HepG2 (cell line): ENCODE results near the gene XPO5. TPM values are rescaled to one million over a fixed set of nuclear protein-coding genes. Genes with fewer than 3 reads are reported as not detected.

Experiments used
- ATAC-seq: fragments of 200-7000 bp; cut with Tn5 transposase; 3 replicates; pipeline ENCODE4 v1.9.1; 2020; ENCODE audit warnings: mild to moderate bottlenecking, moderate library complexity
- BruUV-seq: library from RNA; stranded (reverse); fragments of 400-500 nt; replicated peaks from 2 replicates; lab custom pipeline; 2021; lab: Mats Ljungman, UMichigan
- CTCF ChIA-PET: fragments of 300-600 bp; formaldehyde crosslinking; extraction: SDS; loops from one replicate; lab custom pipeline; 2021; ENCODE audit warnings: low total read pairs, inconsistent platforms, low intra/inter-chr PET ratio; lab: Yijun Ruan, JAX
- POLR2A ChIA-PET: fragments of 350-600 bp; sonication (Branson Sonifier 250); formaldehyde crosslinking; loops from one replicate; lab custom pipeline; 2020; ENCODE audit warnings: antibody characterized with exemption, inconsistent platforms; lab: Yijun Ruan, JAX
- DNase-seq: peaks from one replicate; pipeline ENCODE4 v3.0.0-alpha.2; 2015; ENCODE audit warnings: low spot score
- FAIRE-seq: peaks from 3 replicates; lab custom pipeline; 2011; peaks lifted over from hg19 to GRCh38; lab: Jason Lieb, UNC
- H2AFZ ChIP-seq: one replicate; pipeline ENCODE4 v1.6.1; 2011; ENCODE audit warnings: low read length, inconsistent platforms
- H3K27ac ChIP-seq: fragments of 300-600 bp; 3 replicates; pipeline ENCODE4 v1.8.0; 2011; ENCODE audit warnings: mixed run types, mild to moderate bottlenecking, mixed read lengths, low read length, inconsistent platforms; ENCODE audit not compliant: insufficient read depth; ENCODE audit errors: extremely low read length
- H3K27me3 ChIP-seq, 2 experiments: fragments of 200-600 bp in 1 of 2; 2 replicates in 1 of 2; 3 replicates in 1 of 2; pipeline versions ENCODE4 v1.6.0 to v1.8.0; 2011; ENCODE audit warnings: low read length in 2 of 2, mild to moderate bottlenecking in 2 of 2, moderate library complexity in 2 of 2, inconsistent platforms in 1 of 2; ENCODE audit not compliant: insufficient read depth in 2 of 2, control insufficient read depth in 1 of 2
- H3K36me3 ChIP-seq, 2 experiments: fragments of 200-600 bp in 1 of 2; replicated peaks in 1 of 2; 2 replicates in 1 of 2; 3 replicates in 1 of 2; pipeline versions ENCODE4 v1.5.1 to v1.8.0; 2011; ENCODE audit warnings: low read length in 2 of 2, inconsistent platforms in 1 of 2; ENCODE audit not compliant: insufficient read depth in 2 of 2, control insufficient read depth in 1 of 2
- H3K4me1 ChIP-seq: 2 replicates; pipeline ENCODE4 v1.5.1; 2012; ENCODE audit warnings: low read length, inconsistent platforms; ENCODE audit not compliant: insufficient read depth
- H3K4me2 ChIP-seq: 2 replicates; pipeline ENCODE4 v1.6.0; 2011; ENCODE audit warnings: low read depth, low read length, inconsistent platforms
- H3K4me3 ChIP-seq, 3 experiments: fragments of 200-600 bp in 1 of 3; sonication (generic), shearing (Covaris generic) in 1 of 3; replicated peaks in 1 of 3; 2 replicates each; pipeline ENCODE4 v1.5.1; 2011 to 2016; ENCODE audit warnings: low read length in 3 of 3, inconsistent platforms in 2 of 3, low read depth in 2 of 3, mild to moderate bottlenecking in 2 of 3, control low read depth in 1 of 3, mixed read lengths in 1 of 3; ENCODE audit not compliant: insufficient read depth in 1 of 3
- H3K79me2 ChIP-seq: one replicate; pipeline ENCODE4 v1.6.1; 2011; ENCODE audit warnings: low read length, inconsistent platforms; ENCODE audit not compliant: insufficient read depth
- H3K9ac ChIP-seq: 2 replicates; pipeline ENCODE4 v1.6.0; 2011; ENCODE audit warnings: mild to moderate bottlenecking, low read depth, low read length, inconsistent platforms; ENCODE audit not compliant: insufficient read depth
- H3K9me3 ChIP-seq: 2 replicates; pipeline ENCODE4 v1.5.1; 2012; ENCODE audit warnings: mild to moderate bottlenecking, low read length
- H4K20me1 ChIP-seq: 2 replicates; pipeline ENCODE4 v1.6.0; 2011; ENCODE audit warnings: inconsistent platforms, mild to moderate bottlenecking, low read length, moderate library complexity; ENCODE audit not compliant: insufficient read depth
- CCDC6 ChIP-seq: sonication (generic); formaldehyde crosslinking; IDR thresholded peaks from 2 replicates; pipeline ENCODE4 v1.8.1; 2022; ENCODE audit warnings: mild to moderate bottlenecking, missing genetic modification reagents, moderate library complexity
- CEBPG ChIP-seq: IDR thresholded peaks from 2 replicates; pipeline ENCODE4 v1.6.1; 2016
- HNF4G ChIP-seq, 2 experiments: sonication (generic) in 1 of 2; formaldehyde crosslinking in 1 of 2; IDR thresholded peaks; 2 replicates each; pipeline versions ENCODE4 v1.4.0 to v1.6.1; 2011 to 2020; ENCODE audit warnings: borderline replicate concordance in 2 of 2, low read depth in 2 of 2, mild to moderate bottlenecking in 2 of 2, low read length in 1 of 2, missing genetic modification reagents in 1 of 2, moderate library complexity in 1 of 2
- KLF9 ChIP-seq: IDR thresholded peaks from 2 replicates; pipeline ENCODE4 v1.6.1; 2016; ENCODE audit warnings: low read depth
- NFE2L2 ChIP-seq: fragments of 150-350 bp; IDR thresholded peaks from 2 replicates; pipeline ENCODE4 v1.6.1; 2014; ENCODE audit warnings: low read length
- PAX8 ChIP-seq: sonication (generic); formaldehyde crosslinking; IDR thresholded peaks from 2 replicates; pipeline ENCODE4 v1.8.0; 2022; ENCODE audit warnings: mild to moderate bottlenecking, missing genetic modification reagents, borderline replicate concordance
- PHF5A ChIP-seq: IDR thresholded peaks from one replicate; pipeline ENCODE4 v1.6.1; 2018; ENCODE audit warnings: low read depth, missing genetic modification reagents; ENCODE audit not compliant: unreplicated experiment
- SMC3 ChIP-seq: IDR thresholded peaks from 2 replicates; pipeline ENCODE4 v1.6.1; 2011; ENCODE audit warnings: low read length, improper control_type of control experiment
- SRF ChIP-seq: IDR thresholded peaks from 2 replicates; pipeline ENCODE4 v1.6.1; 2011; ENCODE audit warnings: mild to moderate bottlenecking, low read depth, low read length, moderate library complexity
- STAT5B ChIP-seq: sonication (generic); formaldehyde crosslinking; IDR thresholded peaks from 2 replicates; pipeline ENCODE4 v1.4.0; 2020; ENCODE audit warnings: missing genetic modification reagents
- TBX2 ChIP-seq: sonication (generic); formaldehyde crosslinking; IDR thresholded peaks from 2 replicates; pipeline ENCODE4 v1.5.0; 2020; ENCODE audit warnings: missing genetic modification reagents, mild to moderate bottlenecking, borderline replicate concordance
- ZFP1 ChIP-seq: IDR thresholded peaks from 2 replicates; pipeline ENCODE4 v1.6.1; 2016
- ZNF207 ChIP-seq: fragments of 450-650 bp; IDR thresholded peaks from 2 replicates; pipeline ENCODE4 v1.6.1; 2016; ENCODE audit warnings: antibody characterized with exemption, borderline replicate concordance
- ZNF274 ChIP-seq: sonication (generic); formaldehyde crosslinking; IDR thresholded peaks from 2 replicates; pipeline ENCODE4 v1.5.1; 2020; ENCODE audit warnings: mild to moderate bottlenecking, missing genetic modification reagents
- ZNF329 ChIP-seq: sonication (generic); formaldehyde crosslinking; IDR thresholded peaks from 2 replicates; pipeline ENCODE4 v1.9.0; 2021; ENCODE audit warnings: low read depth, mild to moderate bottlenecking, missing genetic modification reagents
- ZNF335 ChIP-seq: sonication (generic); formaldehyde crosslinking; IDR thresholded peaks from 2 replicates; pipeline ENCODE4 v1.4.0; 2020; ENCODE audit warnings: missing genetic modification reagents
- ZNF530 ChIP-seq: sonication (generic); formaldehyde crosslinking; IDR thresholded peaks from 2 replicates; pipeline ENCODE4 v1.5.0; 2020; ENCODE audit warnings: low read depth, mild to moderate bottlenecking, missing genetic modification reagents
- ZNF572 ChIP-seq: sonication (generic); formaldehyde crosslinking; IDR thresholded peaks from 2 replicates; pipeline ENCODE4 v1.5.1; 2020; ENCODE audit warnings: mild to moderate bottlenecking, missing genetic modification reagents
- ZNF619 ChIP-seq: sonication (generic); formaldehyde crosslinking; IDR thresholded peaks from 2 replicates; pipeline ENCODE4 v1.4.0; 2020; ENCODE audit warnings: mild to moderate bottlenecking, missing genetic modification reagents
- WGBS: methylation state at CpG from one replicate; pipeline ENCODE4 v1.1.6; 2017; ENCODE audit warnings: low lambda C conversion rate; 5-methylcytosine and 5-hydroxymethylcytosine counted together
- in situ Hi-C: cut with HindIII; loops from 2 replicates; pipeline ENCODE4 v1.10.0; 2017; ENCODE audit warnings: low pct_unique_long_range_greater_than_20kb; ENCODE audit not compliant: extremely low pct_ligation_motif_present
- intact Hi-C: fragments of 100-400 bp; cut with micrococcal nuclease; formaldehyde crosslinking; loops from one replicate; pipeline ENCODE4 v1.10.0; 2022; ENCODE audit not compliant: unreplicated experiment
- polyA plus RNA-seq, 8 experiments: library from polyadenylated mRNA; depleted of rRNA in 3 of 8; stranded (reverse) in 7 of 8; unstranded in 1 of 8; fragments of >200 nt; fragmentation: Illumina TruSeq in 4 of 8; extraction: Trizol in 4 of 8; gene quantifications; 2 replicates each; pipeline versions ENCODE4 v1.2.1 to v1.2.3, GENCODE V29; 2011 to 2016; ENCODE audit warnings: low read depth in 4 of 8, missing spikeins in 1 of 8, mixed read lengths in 1 of 8; ENCODE audit not compliant: insufficient read depth in 1 of 8
- total RNA-seq, 5 experiments: library from RNA; depleted of rRNA; stranded (reverse); fragments of >200 nt; fragmentation: Illumina TruSeq; extraction: Trizol; gene quantifications; 2 replicates each; pipeline ENCODE4 v1.2.3, GENCODE V29; 2016; ENCODE audit warnings: low read depth in 1 of 5
- TF ChIP-seq, protein P1 (sequence below): sonication (generic); formaldehyde crosslinking; IDR thresholded peaks from 2 replicates; pipeline ENCODE4 v1.4.0; 2020; ENCODE audit warnings: missing genetic modification reagents, low read depth, mild to moderate bottlenecking, borderline replicate concordance
- TF ChIP-seq, protein P2 (sequence below), 2 experiments: sonication (generic) in 1 of 2; formaldehyde crosslinking in 1 of 2; IDR thresholded peaks; 2 replicates each; pipeline versions ENCODE4 v1.5.1 to v1.6.1; 2011 to 2020; ENCODE audit warnings: borderline replicate concordance in 1 of 2, low read depth in 1 of 2, low read length in 1 of 2, mild to moderate bottlenecking in 1 of 2, missing genetic modification reagents in 1 of 2, moderate library complexity in 1 of 2

Gene XPO5
- total and polyA plus RNA-seq, 2 of the 13 experiments (the other 11 are each of a cell fraction or from before 2014, with no cell fraction given) = 52.2 to 68.0 TPM

DNA sequence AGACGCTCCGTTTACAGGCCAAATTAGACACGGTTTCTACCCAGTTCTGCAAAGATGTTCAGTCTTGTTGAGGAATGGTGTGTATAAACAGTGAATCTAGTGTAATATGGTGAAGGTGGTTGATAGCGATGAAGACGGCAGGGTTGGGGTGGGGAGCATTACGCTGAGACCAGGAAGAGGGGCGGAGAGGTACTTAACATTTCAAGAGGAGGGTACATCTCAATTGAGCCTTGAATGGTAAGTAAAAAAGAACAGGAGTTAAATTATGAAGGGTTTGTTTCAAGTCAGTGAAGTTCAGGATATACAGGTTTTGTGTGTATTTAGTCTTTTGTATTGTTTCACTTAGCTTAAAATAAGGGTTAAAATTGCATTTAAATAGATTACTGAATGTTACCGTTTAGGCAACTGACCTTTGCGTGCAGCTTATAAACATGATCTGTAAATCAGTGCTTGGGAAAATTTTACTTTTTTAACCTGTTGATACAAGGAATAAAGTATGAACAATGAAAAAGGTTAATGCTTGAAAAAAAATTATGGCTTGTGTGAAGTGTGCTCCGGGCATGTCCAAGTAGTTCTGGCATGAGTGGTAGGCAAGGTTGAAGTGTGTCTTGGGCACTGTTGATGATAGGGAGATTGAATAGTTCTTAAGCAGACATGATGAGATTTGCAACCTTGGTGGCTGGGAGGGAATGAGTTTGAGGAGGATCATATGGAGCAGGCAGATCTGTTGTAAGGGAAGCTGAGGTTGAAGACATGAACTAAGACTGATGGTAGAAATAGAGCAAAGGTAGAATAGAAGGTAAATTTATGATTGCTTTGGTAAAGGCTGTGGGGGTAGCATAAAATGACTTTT, 58.1 kb downstream of the XPO5 start:
- H3K79me2 ChIP-seq = peaks cover 52% of the 10 kb centered on the region
- no peak for FAIRE-seq
- H3K27me3 ChIP-seq = peaks cover 0 to 5% of the 10 kb centered on the region in 2 experiments; a peak in 1 of 5 replicates
- no peak for TF ChIP-seq ZNF335 (CRISPR knock-in tag)
- TF ChIP-seq CEBPG (CRISPR knock-in tag) = 0 out of 2 replicates have a peak, but pooled peaks have one; percentile 1
- TF ChIP-seq ZNF530 (CRISPR knock-in tag) = no peak
- TF ChIP-seq, protein P1, sequence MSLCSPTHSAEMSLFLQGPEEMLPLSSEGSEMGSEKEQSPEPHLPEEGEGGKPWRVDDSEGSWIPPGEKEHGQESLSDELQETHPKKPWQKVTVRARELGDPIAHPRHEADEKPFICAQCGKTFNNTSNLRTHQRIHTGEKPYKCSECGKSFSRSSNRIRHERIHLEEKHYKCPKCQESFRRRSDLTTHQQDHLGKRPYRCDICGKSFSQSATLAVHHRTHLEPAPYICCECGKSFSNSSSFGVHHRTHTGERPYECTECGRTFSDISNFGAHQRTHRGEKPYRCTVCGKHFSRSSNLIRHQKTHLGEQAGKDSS (CRISPR knock-in tag) = no peak
- TF ChIP-seq NFE2L2 = no peak
- TF ChIP-seq PAX8 (CRISPR knock-in tag) = no peak
- no peak for TF ChIP-seq ZNF572
- 0 out of 2 replicates have a peak, but pooled peaks have one; percentile 9 for TF ChIP-seq CCDC6
- no peak for TF ChIP-seq ZNF274
- TF ChIP-seq ZNF207 = no peak
- no peak for TF ChIP-seq KLF9 (CRISPR knock-in tag)
- TF ChIP-seq ZFP1 (CRISPR knock-in tag) = no peak
- no peak for TF ChIP-seq HNF4G (IDR thresholded peaks at IDR 0.05; ENCODE audit: borderline replicate concordance, low read depth, low read length)
- TF ChIP-seq HNF4G (CRISPR knock-in tag; IDR thresholded peaks at IDR 0.05; ENCODE audit: borderline replicate concordance, low read depth) = no peak
- no peak for TF ChIP-seq SMC3
- TF ChIP-seq, protein P2, sequence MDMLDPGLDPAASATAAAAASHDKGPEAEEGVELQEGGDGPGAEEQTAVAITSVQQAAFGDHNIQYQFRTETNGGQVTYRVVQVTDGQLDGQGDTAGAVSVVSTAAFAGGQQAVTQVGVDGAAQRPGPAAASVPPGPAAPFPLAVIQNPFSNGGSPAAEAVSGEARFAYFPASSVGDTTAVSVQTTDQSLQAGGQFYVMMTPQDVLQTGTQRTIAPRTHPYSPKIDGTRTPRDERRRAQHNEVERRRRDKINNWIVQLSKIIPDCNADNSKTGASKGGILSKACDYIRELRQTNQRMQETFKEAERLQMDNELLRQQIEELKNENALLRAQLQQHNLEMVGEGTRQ (IDR thresholded peaks at IDR 0.05; ENCODE audit: low read depth, low read length) = no peak
- TF ChIP-seq, protein P2 (CRISPR knock-in tag; IDR thresholded peaks at IDR 0.05; ENCODE audit: borderline replicate concordance) = no peak
- TF ChIP-seq PHF5A (CRISPR knock-in tag) = no peak
- 0 out of 2 replicates have a peak, but pooled peaks have one; percentile 8 for TF ChIP-seq ZNF619
- 0 out of 2 replicates have a peak, but pooled peaks have one; percentile 0 for TF ChIP-seq TBX2 (CRISPR knock-in tag)
- no peak for TF ChIP-seq SRF
- no peak for TF ChIP-seq STAT5B
- no peak for TF ChIP-seq ZNF329 (CRISPR knock-in tag)

More for the DNA sequence above, 58.1 kb downstream of the XPO5 start:
- H3K9me3 ChIP-seq = no peaks in the 10 kb centered on the region
- peaks cover 42 to 64% of the 10 kb centered on the region in 2 experiments for H3K36me3 ChIP-seq
- ChIA-PET POLR2A (interaction anchor here (1.1 to 2.0 kb wide), 10 partner anchors 13 to 248 kb away, joined by 3 to 11 read pairs (median 5); partner anchors contain the start of genes GTPBP2, POLH, TJAP1 and XPO5), CTCF (no interaction called here)
- peak overlapping the region; percentile 98 for H3K9ac ChIP-seq
- no peak for ATAC-seq
- in situ Hi-C loops (no loop called here), intact Hi-C loops (loop anchor here (5.0 kb wide), 1 partner anchor 60 kb away; the partner anchor contains the start of genes POLH and XPO5)
- 1% methylated on average over 10 of the region's 10 CpGs for WGBS
- peak overlapping the region; percentile 85 to 99 (median 93) for H3K4me3 ChIP-seq
- H4K20me1 ChIP-seq = no peaks in the 10 kb centered on the region
- H3K4me1 ChIP-seq = peaks cover 36% of the 10 kb centered on the region
- TSS peak; percentile 65 for BruUV-seq
- H3K27ac ChIP-seq = peak overlapping the region; percentile 74
- DNase-seq = no peak
- H2AFZ ChIP-seq = no peak overlapping the region
- peak overlapping the region; percentile 96 for H3K4me2 ChIP-seq
